Cardiac muscle cell (in vitro differentiated cells and primary cell): Measurements from ENCODE around the gene DOCK1. TPM values are rescaled to one million over a fixed set of nuclear protein-coding genes. Genes with fewer than 3 reads are reported as not detected.

ENCODE experiments used
- DNase-seq, 2 donors: peaks; one replicate each; pipeline versions ENCODE4 v3.0.0 to v3.0.0-alpha.2; 2010 to 2017; ENCODE audit warnings: low read depth in 1 of 2, low spot score in 1 of 2
- H3K27ac ChIP-seq: fragments of 200-600 bp; sonication (generic); 2 replicates; pipeline ENCODE4 v1.5.1; 2016
- H3K27me3 ChIP-seq: fragments of 200-600 bp; sonication (generic); 2 replicates; pipeline ENCODE4 v1.6.0; 2016; ENCODE audit warnings: control low read depth
- H3K36me3 ChIP-seq: fragments of 200-600 bp; sonication (generic); 2 replicates; pipeline ENCODE4 v1.5.1; 2016; ENCODE audit warnings: control low read depth
- H3K4me1 ChIP-seq: fragments of 200-600 bp; sonication (generic); 2 replicates; pipeline ENCODE4 v1.8.1; 2017; ENCODE audit warnings: low read depth, mild to moderate bottlenecking, mixed run types
- H3K4me3 ChIP-seq: fragments of 200-600 bp; sonication (generic); 2 replicates; pipeline ENCODE4 v1.5.1; 2016; ENCODE audit warnings: mild to moderate bottlenecking
- H3K9me3 ChIP-seq: fragments of 200-600 bp; sonication (generic); 2 replicates; pipeline ENCODE4 v1.5.1; 2017; ENCODE audit warnings: low read depth, mild to moderate bottlenecking, control low read depth
- CTCF ChIP-seq: IDR thresholded peaks from 2 replicates; pipeline ENCODE4 v1.5.1; 2012; ENCODE audit warnings: low read depth, mild to moderate bottlenecking, low read length
- polyA plus RNA-seq: library from polyadenylated mRNA; unstranded; fragments of >200 nt; fragmentation: Nextera tagmentation; extraction: Ambion mirVana; gene quantifications from 2 replicates; pipeline ENCODE4 v1.2.1, GENCODE V29; 2016
- total RNA-seq: library from RNA; depleted of rRNA; stranded (reverse); fragments of >200 nt; gene quantifications from 2 replicates; pipeline ENCODE4 v1.2.3, GENCODE V29; 2016

The DOCK1 gene
- total and polyA plus RNA-seq, 2 experiments from 2014 or later = 15.0 to 30.6 TPM

DNA sequence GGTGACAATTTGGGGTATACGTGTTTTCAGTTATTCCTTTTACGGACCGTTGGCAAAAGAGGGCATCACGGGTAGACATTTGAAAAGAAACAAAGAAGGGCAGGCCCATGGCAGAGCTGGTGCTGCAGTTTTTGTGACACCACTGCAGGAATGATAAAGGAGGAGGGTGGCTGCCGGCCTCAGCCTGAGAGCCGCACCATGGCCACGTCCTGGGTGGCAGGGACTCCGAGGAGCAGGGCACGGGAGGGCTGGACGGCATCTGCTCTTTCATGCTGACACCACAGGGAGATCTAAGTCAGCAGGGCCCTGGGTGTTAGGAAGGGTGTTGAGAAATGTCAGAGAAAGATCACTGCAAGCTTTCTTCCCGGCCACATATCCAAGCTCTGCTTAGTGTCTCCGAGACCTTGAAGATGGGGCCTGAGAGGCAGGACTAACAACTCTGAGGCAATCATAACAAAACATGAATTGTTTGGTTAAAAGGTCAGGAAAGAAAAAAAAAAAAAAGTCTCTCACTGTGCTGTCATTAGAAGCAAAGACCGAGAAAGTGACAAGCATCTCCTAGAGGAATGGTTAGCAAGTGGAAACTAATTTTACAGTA is 254.5 kb downstream of the DOCK1 start:
- Histone ChIP-seq H3K9me3 (no peaks in the 10 kb centered on the region), H3K36me3 (no peaks in the 10 kb centered on the region), H3K4me1 (no peaks in the 10 kb centered on the region), H3K27me3 (no peaks in the 10 kb centered on the region), H3K4me3 (no peak overlapping the region), H3K27ac (no peak overlapping the region)
- TF ChIP-seq CTCF = no peak
- DNase-seq = no peak

- DNase-seq = no peak
- H3K4me3 ChIP-seq = no peak overlapping the region
- TF ChIP-seq CTCF = no peak
- no peak overlapping the region for H3K27ac ChIP-seq
- H3K4me1 ChIP-seq = no peaks in the 10 kb centered on the region
- no peaks in the 10 kb centered on the region for H3K27me3 ChIP-seq
- H3K36me3 ChIP-seq = no peaks in the 10 kb centered on the region
- no peaks in the 10 kb centered on the region for H3K9me3 ChIP-seq
Measured at GRCh38 chr10:127161482-127161881, 256.3 kb downstream of the DOCK1 start.

- peaks cover 3% of the 10 kb centered on the region for H3K4me1 ChIP-seq
- H3K4me3 ChIP-seq = no peak overlapping the region
- H3K27ac ChIP-seq = no peak overlapping the region
- no peaks in the 10 kb centered on the region for H3K27me3 ChIP-seq
- TF ChIP-seq CTCF = no peak
- DNase-seq = no peak
- H3K9me3 ChIP-seq = no peaks in the 10 kb centered on the region
- no peaks in the 10 kb centered on the region for H3K36me3 ChIP-seq
Measured at GRCh38 chr10:127162841-127163240, 257.6 kb downstream of the DOCK1 start.

GRCh38 chr10:127168261-127168660 is 263.0 kb downstream of the DOCK1 start:
- DNase-seq = no peak
- TF ChIP-seq CTCF = no peak

GRCh38 chr10:127174866-127175265 is 269.6 kb downstream of the DOCK1 start:
- H3K36me3 ChIP-seq = no peaks in the 10 kb centered on the region
- H3K9me3 ChIP-seq = no peaks in the 10 kb centered on the region
- no peaks in the 10 kb centered on the region for H3K4me1 ChIP-seq
- no peak for TF ChIP-seq CTCF
- no peak overlapping the region for H3K4me3 ChIP-seq
- no peaks in the 10 kb centered on the region for H3K27me3 ChIP-seq
- no peak overlapping the region for H3K27ac ChIP-seq
- no peak for DNase-seq

More at GRCh38 chr10:127168261-127168660, 263.0 kb downstream of the DOCK1 start:
- Histone ChIP-seq H3K9me3 (no peaks in the 10 kb centered on the region), H3K27me3 (no peaks in the 10 kb centered on the region), H3K4me3 (no peak overlapping the region), H3K4me1 (peaks cover 3% of the 10 kb centered on the region), H3K27ac (no peak overlapping the region), H3K36me3 (no peaks in the 10 kb centered on the region)
